Chondrocyte (in vitro differentiated cells): Measurements from ENCODE around the gene MUC2. TPM values are rescaled to one million over a fixed set of nuclear protein-coding genes. Genes with fewer than 3 reads are reported as not detected.
A peak's percentile ranks its signal among the peaks of the same experiment; 100 is the strongest.

Source experiments
- DNase-seq: peaks from one replicate; pipeline ENCODE4 v3.0.0; 2021; ENCODE audit warnings: mixed read lengths, low spot score
- H3K27ac Mint-ChIP-seq: one replicate; pipeline ENCODE4 v1.8.0; 2021; ENCODE audit warnings: mild to moderate bottlenecking, moderate library complexity, mixed read lengths; ENCODE audit not compliant: unreplicated experiment
- H3K27me3 Mint-ChIP-seq: 2 replicates; pipeline ENCODE4 v1.8.0; 2021; ENCODE audit warnings: low read depth, mixed read lengths
- H3K36me3 Mint-ChIP-seq: 2 replicates; pipeline ENCODE4 v1.8.0; 2021; ENCODE audit warnings: low read depth, mixed read lengths
- H3K4me1 Mint-ChIP-seq: 2 replicates; pipeline ENCODE4 v1.8.0; 2021; ENCODE audit warnings: low read depth, mild to moderate bottlenecking, mixed read lengths
- H3K4me3 Mint-ChIP-seq: one replicate; pipeline ENCODE4 v1.8.0; 2021; ENCODE audit warnings: mild to moderate bottlenecking, moderate library complexity, mixed read lengths; ENCODE audit not compliant: unreplicated experiment
- H3K9me3 Mint-ChIP-seq: 2 replicates; pipeline ENCODE4 v1.8.0; 2021; ENCODE audit warnings: low read depth, mixed read lengths
- total RNA-seq: library from RNA; stranded (reverse); gene quantifications from 3 replicates; pipeline ENCODE4 v1.2.1, GENCODE V29; 2021
- TF ChIP-seq, protein P1 (sequence below): fragments of 200-600 bp; sonication (generic); IDR thresholded peaks from 2 replicates; pipeline ENCODE4 v1.5.0; 2021; ENCODE audit warnings: antibody characterized with exemption, mild to moderate bottlenecking, moderate library complexity

MUC2 gene
- total RNA-seq, 1 donor from 2014 or later, result not detected

DNA sequence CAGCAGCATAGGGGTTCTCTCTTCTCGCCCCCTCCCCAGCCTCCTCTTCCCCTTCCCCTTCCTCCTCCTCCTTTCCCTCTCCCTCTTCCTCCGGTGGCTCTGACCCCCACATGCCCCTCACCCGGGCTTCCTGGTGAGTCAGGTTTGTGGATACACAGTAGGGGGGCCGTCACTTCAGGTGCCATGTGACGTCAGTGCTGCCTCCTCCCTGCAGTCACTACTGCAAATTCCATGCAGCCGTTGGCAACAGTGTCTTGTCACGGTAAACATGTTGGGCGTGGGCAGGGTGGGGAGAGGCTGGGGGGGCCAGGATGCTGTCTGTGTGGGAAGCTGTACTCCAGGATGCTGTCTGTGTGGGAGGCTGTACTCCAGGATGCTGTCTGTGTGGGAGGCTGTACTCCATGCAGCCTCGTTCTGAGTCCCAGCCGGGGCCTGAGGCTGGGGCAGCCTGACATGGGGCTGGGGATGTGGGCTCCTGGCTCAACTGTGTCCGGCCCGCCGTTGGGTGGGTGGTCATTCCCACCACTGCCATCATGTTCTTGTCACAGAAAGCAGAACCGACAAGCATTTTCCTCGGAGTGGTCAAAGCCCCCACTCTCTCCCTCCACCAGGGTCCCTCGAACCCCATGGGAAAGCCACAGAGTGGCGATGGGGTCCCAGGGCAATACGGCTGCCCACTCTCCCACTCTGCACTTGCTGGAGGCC lies 2.4 kb upstream of the MUC2 start:
- Mint-ChIP-seq H3K27ac (no peak overlapping the region), H3K9me3 (no peaks in the 10 kb centered on the region), H3K4me1 (no peaks in the 10 kb centered on the region), H3K27me3 (peaks cover 16% of the 10 kb centered on the region), H3K36me3 (no peaks in the 10 kb centered on the region), H3K4me3 (no peak overlapping the region)
- peak; percentile 59 for DNase-seq
- TF ChIP-seq, protein P1, sequence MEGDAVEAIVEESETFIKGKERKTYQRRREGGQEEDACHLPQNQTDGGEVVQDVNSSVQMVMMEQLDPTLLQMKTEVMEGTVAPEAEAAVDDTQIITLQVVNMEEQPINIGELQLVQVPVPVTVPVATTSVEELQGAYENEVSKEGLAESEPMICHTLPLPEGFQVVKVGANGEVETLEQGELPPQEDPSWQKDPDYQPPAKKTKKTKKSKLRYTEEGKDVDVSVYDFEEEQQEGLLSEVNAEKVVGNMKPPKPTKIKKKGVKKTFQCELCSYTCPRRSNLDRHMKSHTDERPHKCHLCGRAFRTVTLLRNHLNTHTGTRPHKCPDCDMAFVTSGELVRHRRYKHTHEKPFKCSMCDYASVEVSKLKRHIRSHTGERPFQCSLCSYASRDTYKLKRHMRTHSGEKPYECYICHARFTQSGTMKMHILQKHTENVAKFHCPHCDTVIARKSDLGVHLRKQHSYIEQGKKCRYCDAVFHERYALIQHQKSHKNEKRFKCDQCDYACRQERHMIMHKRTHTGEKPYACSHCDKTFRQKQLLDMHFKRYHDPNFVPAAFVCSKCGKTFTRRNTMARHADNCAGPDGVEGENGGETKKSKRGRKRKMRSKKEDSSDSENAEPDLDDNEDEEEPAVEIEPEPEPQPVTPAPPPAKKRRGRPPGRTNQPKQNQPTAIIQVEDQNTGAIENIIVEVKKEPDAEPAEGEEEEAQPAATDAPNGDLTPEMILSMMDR, result no peak

DNA sequence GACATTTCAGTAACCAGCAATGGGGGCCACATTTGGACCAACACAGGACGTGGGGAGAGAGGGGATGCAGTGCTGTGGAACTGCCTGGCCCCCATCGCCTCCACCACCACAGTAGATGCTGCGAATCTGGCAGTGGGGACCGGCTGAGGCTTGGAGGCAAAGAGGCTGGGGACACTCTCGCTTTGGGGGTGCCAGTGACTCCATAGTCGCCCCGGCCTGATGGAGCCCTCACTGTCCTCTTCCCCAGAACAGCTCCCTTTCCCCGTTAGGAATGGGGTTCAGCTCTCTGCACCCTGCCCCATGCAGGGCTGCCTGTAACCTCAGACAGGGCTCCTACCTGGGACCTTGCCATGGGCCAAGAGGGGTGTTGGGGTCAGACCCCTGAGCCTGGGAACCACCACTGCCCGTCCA lies 1.8 kb upstream of the MUC2 start:
- Mint-ChIP-seq H3K4me3 (no peak overlapping the region), H3K27ac (no peak overlapping the region), H3K27me3 (peaks cover 13% of the 10 kb centered on the region), H3K4me1 (no peaks in the 10 kb centered on the region), H3K9me3 (no peaks in the 10 kb centered on the region), H3K36me3 (no peaks in the 10 kb centered on the region)
- peak; percentile 83 for DNase-seq
- TF ChIP-seq, protein P1, result no peak

DNA sequence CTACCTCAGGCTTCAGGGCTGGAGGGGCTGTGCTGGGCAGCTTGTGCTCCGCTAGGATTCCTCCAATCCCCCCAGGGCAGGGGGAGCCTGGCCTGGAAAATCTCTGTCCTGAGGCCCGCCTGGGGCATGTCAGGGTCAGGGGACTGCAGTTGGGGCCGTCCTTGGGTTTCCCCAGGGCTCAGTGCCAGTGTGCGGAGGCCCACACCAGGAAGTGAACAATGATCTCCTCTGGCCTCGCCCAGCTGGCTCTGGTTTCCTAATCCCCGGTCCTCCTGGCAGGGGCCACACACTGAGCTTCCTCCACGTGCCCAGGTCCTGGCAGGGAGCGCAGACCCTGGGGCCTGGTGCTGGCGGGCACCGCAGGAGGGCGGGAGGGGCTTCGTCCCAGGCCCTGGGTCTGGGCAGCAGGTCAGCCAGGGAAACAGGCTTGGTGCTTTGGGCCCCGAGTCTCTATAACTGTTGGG lies 1.4 kb upstream of the MUC2 start:
- H3K36me3 Mint-ChIP-seq, result no peaks in the 10 kb centered on the region
- H3K27ac Mint-ChIP-seq, result no peak overlapping the region
- TF ChIP-seq, protein P1, result no peak
- H3K9me3 Mint-ChIP-seq, result no peaks in the 10 kb centered on the region
- H3K4me3 Mint-ChIP-seq, result no peak overlapping the region
- DNase-seq, result peak; percentile 90
- peaks cover 9% of the 10 kb centered on the region for H3K27me3 Mint-ChIP-seq
- H3K4me1 Mint-ChIP-seq, result no peaks in the 10 kb centered on the region

DNA sequence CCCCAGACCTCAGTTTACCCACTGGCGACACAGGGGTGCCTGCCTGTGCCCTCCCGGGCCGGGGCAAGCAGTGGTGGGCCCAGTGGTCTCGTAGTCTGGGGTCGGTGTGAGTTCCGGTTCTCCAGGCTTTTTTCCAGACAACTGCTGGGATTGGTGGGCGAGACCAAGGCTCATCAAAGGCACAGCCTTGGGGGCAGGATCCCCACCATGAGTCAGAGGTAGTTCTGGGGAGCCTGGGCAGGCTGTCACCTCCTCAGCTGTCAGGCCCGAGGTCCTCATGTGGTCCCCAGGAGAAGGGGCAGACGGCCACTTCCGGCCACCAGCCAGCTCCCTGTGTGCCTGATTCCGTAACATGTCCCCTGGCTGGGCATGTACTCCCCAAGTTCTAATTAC lies 827 bp upstream of the MUC2 start:
- H3K27me3 Mint-ChIP-seq, result peaks cover 5% of the 10 kb centered on the region
- no peak overlapping the region for H3K4me3 Mint-ChIP-seq
- H3K4me1 Mint-ChIP-seq, result no peaks in the 10 kb centered on the region
- TF ChIP-seq, protein P1, result no peak
- no peaks in the 10 kb centered on the region for H3K9me3 Mint-ChIP-seq
- H3K27ac Mint-ChIP-seq, result no peak overlapping the region
- DNase-seq, result peak; percentile 62
- H3K36me3 Mint-ChIP-seq, result no peaks in the 10 kb centered on the region

DNA sequence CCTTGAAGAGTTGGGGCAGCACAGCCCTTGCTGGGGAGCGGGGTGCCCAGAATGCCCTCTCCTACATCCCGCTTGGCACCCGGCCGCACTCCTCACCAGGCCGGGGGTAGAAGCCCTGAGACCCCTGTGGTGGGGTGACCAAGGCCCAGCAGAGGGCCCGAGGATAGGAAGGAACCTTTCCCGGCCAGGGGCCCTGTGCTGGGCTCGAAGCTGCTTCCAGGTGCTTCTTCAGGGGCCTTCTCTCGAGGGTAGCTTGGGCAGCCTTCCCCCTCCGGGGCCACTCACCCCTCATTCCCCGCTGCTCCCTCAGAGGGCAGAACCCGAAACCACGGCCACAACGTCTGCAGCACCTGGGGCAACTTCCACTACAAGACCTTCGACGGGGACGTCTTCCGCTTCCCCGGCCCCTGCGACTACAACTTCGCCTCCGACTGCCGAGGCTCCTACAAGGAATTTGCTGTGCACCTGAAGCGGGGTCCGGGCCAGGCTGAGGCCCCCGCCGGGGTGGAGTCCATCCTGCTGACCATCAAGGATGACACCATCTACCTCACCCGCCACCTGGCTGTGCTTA lies 752 bp downstream of the MUC2 start:
- H3K36me3 Mint-ChIP-seq, result no peaks in the 10 kb centered on the region
- peaks cover 3% of the 10 kb centered on the region for H3K27me3 Mint-ChIP-seq
- DNase-seq, result peak; percentile 84
- TF ChIP-seq, protein P1, result no peak
- H3K9me3 Mint-ChIP-seq, result no peaks in the 10 kb centered on the region
- no peaks in the 10 kb centered on the region for H3K4me1 Mint-ChIP-seq
- no peak overlapping the region for H3K27ac Mint-ChIP-seq
- H3K4me3 Mint-ChIP-seq, result no peak overlapping the region
